ENCODE results near the gene CEP162. TPM values are rescaled to one million over a fixed set of nuclear protein-coding genes. Genes with fewer than 3 reads are reported as not detected.

The CEP162 gene
- total and polyA plus RNA-seq, 10 of the 15 experiments (the other 5 are each of a cell fraction or from before 2014, with no cell fraction given): 2.7 to 7.9 (median 4.5) TPM

- Histone ChIP-seq H3K4me3 (no peak overlapping the region), H3K4me2 (ENCODE audit: control insufficient read depth, insufficient read depth) (no peak overlapping the region), H3K9me3 (replicated peaks; ENCODE audit: control insufficient read depth, insufficient read depth, low read length) (no peaks in the 10 kb centered on the region), H3K9ac (ENCODE audit: control insufficient read depth, insufficient read depth, low read length) (no peak overlapping the region), H3K27ac (ENCODE audit: control insufficient read depth, insufficient read depth) (no peak overlapping the region), H3K4me1 (ENCODE audit: control insufficient read depth, insufficient read depth, low read length) (no peaks in the 10 kb centered on the region), H3K79me2 (ENCODE audit: control insufficient read depth, insufficient read depth, low read length) (no peaks in the 10 kb centered on the region), H2AFZ (ENCODE audit: control insufficient read depth, low read depth, low read length) (no peak overlapping the region), H4K20me1 (ENCODE audit: control insufficient read depth, insufficient read depth) (no peaks in the 10 kb centered on the region), H3K27me3 (replicated peaks in 1 of 2; ENCODE audit: control insufficient read depth in 2 of 2, insufficient read depth in 2 of 2, low read length in 1 of 2) (no peaks in the 10 kb centered on the region), H3K36me3 (ENCODE audit: control insufficient read depth in 2 of 2, insufficient read depth in 2 of 2, low read length in 1 of 2) (no peaks in the 10 kb centered on the region)
- intact Hi-C loops (cut with micrococcal nuclease; ENCODE audit: unreplicated experiment): no loop called here
- in situ Hi-C loops (cut with MboI): no loop called here
- ChIA-PET SMC1A (ENCODE audit: uncharacterized antibody, unreplicated experiment) (no interaction called here), POLR2A (no interaction called here), CTCF (no interaction called here), RAD21 (ENCODE audit: unreplicated experiment) (no interaction called here)
- 97% methylated on average over 4 of the region's 4 CpGs for WGBS (ENCODE audit: insufficient coverage, insufficient replicate concordance, low lambda C conversion rate, missing lambda C conversion rate)
- TF ChIP-seq RAD51 (IDR thresholded peaks at IDR 0.05): no peak
- no peak for TF ChIP-seq EED (IDR thresholded peaks at IDR 0.05; ENCODE audit: low read depth)
- no peak for TF ChIP-seq SREBF2 (IDR thresholded peaks at IDR 0.05; ENCODE audit: low read length)
- no peak for TF ChIP-seq ATF7 (IDR thresholded peaks at IDR 0.05; ENCODE audit: low read depth)
- TF ChIP-seq MLLT1 (IDR thresholded peaks at IDR 0.05): no peak
- no peak for TF ChIP-seq ZNF207 (IDR thresholded peaks at IDR 0.05; ENCODE audit: borderline replicate concordance)
- no peak for TF ChIP-seq USF2 (IDR thresholded peaks at IDR 0.05; ENCODE audit: borderline replicate concordance, low read depth, low read length)
- no peak for TF ChIP-seq SIN3A (IDR thresholded peaks at IDR 0.05; ENCODE audit: low read depth, low read length)
- TF ChIP-seq IKZF2 (IDR thresholded peaks at IDR 0.05): no peak
- TF ChIP-seq SUZ12 (IDR thresholded peaks at IDR 0.05; ENCODE audit: unreplicated experiment): no peak
- TF ChIP-seq CHD2 (IDR thresholded peaks at IDR 0.05; ENCODE audit: borderline replicate concordance, low read depth, low read length): no peak
- no peak for TF ChIP-seq HDAC6 (IDR thresholded peaks at IDR 0.05; ENCODE audit: unreplicated experiment)
- no peak for TF ChIP-seq HSF1 (IDR thresholded peaks at IDR 0.05; ENCODE audit: low read depth, low read length)
- no TSS peak for BruUV-seq (replicated peaks)
- FAIRE-seq (no peak), ATAC-seq (no peak), DNase-seq (ENCODE audit: low read depth, low spot score) (no peak)
Observed at GRCh38 chr6:84177241-84177640, 50.2 kb downstream of the CEP162 start.
